Subcutaneous abdominal adipose tissue (tissue), 5 donors: ENCODE measurements around the gene OXLD1.
A peak's percentile ranks its signal among the peaks of the same experiment; 100 is the strongest.

Experiments used
- H3K27ac ChIP-seq: one replicate; pipeline ENCODE4 v1.7.0; 2013; ENCODE audit warnings: low read depth, mild to moderate bottlenecking, inconsistent platforms, low read length, moderate library complexity
- H3K27me3 ChIP-seq, 5 donors: one replicate each; pipeline ENCODE4 v1.7.0; 2013; ENCODE audit warnings: low read length in 5 of 5, inconsistent platforms in 1 of 5; ENCODE audit not compliant: control insufficient read depth in 5 of 5, insufficient read depth in 4 of 5
- H3K36me3 ChIP-seq, 5 donors: one replicate each; pipeline ENCODE4 v1.7.0; 2013; ENCODE audit warnings: low read length in 5 of 5; ENCODE audit not compliant: control insufficient read depth in 5 of 5, insufficient read depth in 5 of 5
- H3K4me1 ChIP-seq, 5 donors: one replicate each; pipeline ENCODE4 v1.7.0; 2013; ENCODE audit warnings: low read length in 5 of 5, mild to moderate bottlenecking in 3 of 5, moderate library complexity in 1 of 5; ENCODE audit not compliant: control insufficient read depth in 5 of 5, insufficient read depth in 5 of 5
- H3K4me3 ChIP-seq, 5 donors: one replicate each; pipeline ENCODE4 v1.7.0; 2013; ENCODE audit warnings: low read length in 5 of 5, low read depth in 1 of 5
- H3K9ac ChIP-seq, 5 donors: one replicate each; pipeline ENCODE4 v1.7.0; 2013; ENCODE audit warnings: low read length in 5 of 5, mild to moderate bottlenecking in 4 of 5, moderate library complexity in 3 of 5
- H3K9me3 ChIP-seq, 5 donors: one replicate each; pipeline ENCODE4 v1.7.0; 2013; ENCODE audit warnings: low read length in 5 of 5; ENCODE audit not compliant: control insufficient read depth in 5 of 5
- donor health status: healthy.
- donor health status: healthy.
- donor health status: healthy.
- donor health status: healthy.
- donor health status: healthy.

OXLD1 gene

DNA sequence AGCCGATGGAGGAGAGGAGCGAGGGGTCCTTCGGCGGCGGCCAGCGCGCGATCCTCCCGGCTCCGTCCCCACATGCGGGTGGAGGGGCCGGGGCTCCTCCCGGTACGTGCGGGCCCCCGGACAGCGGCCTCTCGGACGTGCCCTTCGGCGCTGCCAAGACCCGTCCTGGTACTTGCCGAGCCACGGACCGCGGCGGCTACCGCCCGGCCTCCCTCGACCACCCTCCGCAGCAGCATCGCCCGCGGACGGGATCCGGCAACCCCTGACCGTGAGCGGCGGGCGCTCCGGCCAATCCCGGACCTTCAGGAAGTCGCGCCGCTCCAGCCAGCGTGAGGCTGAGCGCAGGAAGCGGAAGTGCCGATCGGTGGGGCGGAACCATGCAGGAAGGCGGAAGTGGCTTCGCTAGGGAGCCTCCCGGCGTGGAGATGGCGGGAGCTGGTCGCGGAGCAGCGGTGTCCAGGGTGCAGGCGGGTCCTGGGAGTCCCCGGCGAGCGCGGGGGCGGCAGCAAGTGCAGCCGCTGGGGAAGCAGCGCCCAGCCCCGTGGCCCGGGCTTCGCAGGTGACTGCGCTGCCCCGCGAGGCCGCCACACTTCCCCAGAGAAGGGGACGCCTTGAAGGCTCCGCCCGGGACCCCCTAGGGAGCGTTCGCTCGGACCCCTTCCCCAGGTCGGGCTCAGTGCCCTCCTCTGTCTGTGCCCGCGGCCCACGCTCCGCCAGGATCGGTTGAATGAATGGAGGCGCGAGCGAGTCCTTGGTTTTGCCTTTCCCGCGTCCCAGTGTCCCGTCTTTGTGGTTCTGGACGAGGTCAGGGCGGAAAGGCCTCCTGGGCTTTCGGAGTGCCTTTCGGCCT is at the start of gene OXLD1, which contains the start of gene CCDC137:
TSS of gene OXLD1 (minus strand) at position 264 of the 850 bp plus-strand sequence. CDS start at position 236, 28 bp downstream.
TSS of gene CCDC137 (plus strand) at position 396 of the 850 bp plus-strand sequence. CDS start at position 426, 30 bp downstream.
- Histone ChIP-seq H3K9me3 (no peaks in the 10 kb centered on the region), H3K9ac (peak within 1 kb of the TSS; percentile 63 to 97 (median 91)), H3K4me1 (peaks cover 3 to 39% (median 33%) of the 10 kb centered on the region in 5 donors), H3K36me3 (peaks cover 0 to 34% (median 21%) of the 10 kb centered on the region in 5 donors), H3K4me3 (peak within 1 kb of the TSS; percentile 76 to 90 (median 86)), H3K27ac (peak within 1 kb of the TSS; percentile 81), H3K27me3 (no peaks in the 10 kb centered on the region)

DNA sequence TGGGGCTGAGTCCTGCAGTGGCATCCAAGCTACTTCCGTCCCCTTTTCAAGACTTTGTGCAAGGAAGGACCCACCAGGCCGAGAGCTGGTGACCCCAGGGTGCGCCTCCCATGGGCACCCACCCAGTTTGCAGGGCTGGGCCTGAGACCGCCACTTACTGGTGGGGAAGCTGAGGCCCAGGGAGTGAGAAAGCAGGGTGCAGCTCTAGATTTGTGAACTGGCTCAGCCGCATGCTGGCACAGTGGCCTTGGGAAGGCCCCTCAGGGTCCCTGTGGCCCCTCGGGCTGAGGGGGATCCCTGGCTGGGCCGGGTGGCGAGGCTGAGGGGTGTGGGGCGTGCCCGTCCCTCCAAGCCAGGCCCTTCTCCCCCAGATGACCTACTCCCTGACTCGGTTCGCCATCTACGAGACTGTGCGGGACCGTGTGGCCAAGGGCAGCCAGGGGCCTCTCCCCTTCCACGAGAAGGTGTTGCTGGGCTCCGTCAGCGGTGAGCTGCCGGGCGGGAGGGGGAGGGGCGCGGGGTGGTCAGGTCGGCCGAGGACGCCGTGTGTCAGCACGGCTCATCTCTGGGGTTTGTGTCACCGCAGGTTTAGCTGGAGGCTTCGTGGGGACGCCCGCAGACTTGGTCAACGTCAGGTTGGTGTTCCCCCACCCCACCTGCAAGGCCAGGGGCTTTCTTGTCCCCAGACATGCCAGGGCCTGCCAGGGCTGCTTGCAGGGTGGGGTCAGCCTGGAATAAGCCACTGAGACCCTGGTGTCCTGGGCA is 48.9 kb upstream of the OXLD1 start:
- peaks cover 7 to 49% (median 45%) of the 10 kb centered on the region in 5 donors for H3K4me1 ChIP-seq
- H3K27me3 ChIP-seq, result no peaks in the 10 kb centered on the region
- no peak overlapping the region for H3K27ac ChIP-seq
- no peaks in the 10 kb centered on the region for H3K9me3 ChIP-seq
- H3K4me3 ChIP-seq, result no peak overlapping the region
- H3K9ac ChIP-seq, result no peak overlapping the region
- peaks cover 0 to 36% (median 17%) of the 10 kb centered on the region in 5 donors for H3K36me3 ChIP-seq

GRCh38 chr17:81714412-81715106 is 48.2 kb upstream of the OXLD1 start:
- Histone ChIP-seq H3K4me3 (peak overlapping the region in 3 of 5 donors; percentile 7 to 61 (median 32)), H3K9ac (peak overlapping the region in 3 of 5 donors; percentile 26 to 78 (median 58)), H3K27me3 (no peaks in the 10 kb centered on the region), H3K27ac (peak overlapping the region; percentile 60), H3K36me3 (peaks cover 0 to 29% (median 13%) of the 10 kb centered on the region in 5 donors), H3K4me1 (peaks cover 7 to 53% (median 49%) of the 10 kb centered on the region in 5 donors), H3K9me3 (no peaks in the 10 kb centered on the region)

DNA sequence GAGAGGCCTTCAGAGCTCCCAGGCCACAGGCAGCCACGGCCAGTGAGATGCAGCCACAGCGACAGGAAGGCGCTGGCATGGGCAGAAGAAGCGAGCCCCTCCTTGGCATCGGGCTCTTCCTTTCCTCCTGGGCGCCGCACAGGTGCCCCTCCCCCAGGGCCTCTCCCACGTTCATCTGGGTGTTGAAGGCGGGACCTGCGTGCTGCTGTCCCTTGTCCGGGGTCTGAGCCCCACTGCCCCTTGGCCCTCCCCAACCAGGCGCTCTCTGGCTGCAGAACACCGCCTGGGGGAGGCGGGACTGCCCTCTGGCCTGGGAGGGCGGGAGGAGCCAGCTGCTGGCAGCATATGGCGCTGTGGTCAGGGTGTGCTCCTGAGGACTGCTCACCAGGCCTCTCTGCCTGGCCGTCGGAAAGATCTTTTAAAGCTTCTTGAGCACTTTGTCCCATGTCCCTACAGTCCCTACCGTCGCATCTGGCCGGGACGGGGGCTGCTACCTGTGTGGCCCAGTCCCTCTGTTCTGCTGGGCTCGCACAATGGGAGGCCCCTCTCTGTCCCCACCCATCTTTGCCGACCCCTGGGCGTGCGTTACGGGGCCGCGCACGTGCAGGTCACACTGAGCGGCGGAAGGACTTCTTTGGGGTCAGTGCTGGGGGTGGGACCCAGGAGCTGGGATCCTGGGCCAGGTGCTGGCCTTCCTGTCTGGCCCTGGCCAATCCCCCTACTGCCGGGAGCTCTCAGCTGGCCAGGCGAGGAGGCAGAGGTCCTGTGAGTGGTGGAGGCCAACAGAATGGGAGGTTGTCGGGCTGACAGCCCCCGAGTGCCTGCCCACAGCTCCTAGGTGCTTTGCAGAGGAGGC is 47.4 kb upstream of the OXLD1 start:
- Histone ChIP-seq H3K4me1 (peaks cover 7 to 53% (median 49%) of the 10 kb centered on the region in 5 donors), H3K36me3 (peaks cover 0 to 28% (median 13%) of the 10 kb centered on the region in 5 donors), H3K27me3 (no peaks in the 10 kb centered on the region), H3K4me3 (peak overlapping the region; percentile 61 to 81 (median 66)), H3K9me3 (no peaks in the 10 kb centered on the region), H3K27ac (peak overlapping the region; percentile 60), H3K9ac (peak overlapping the region in 3 of 5 donors; percentile 61 to 78 (median 64))

GRCh38 chr17:81713004-81713555 is 46.7 kb upstream of the OXLD1 start:
- peaks cover 0 to 25% (median 12%) of the 10 kb centered on the region in 5 donors for H3K36me3 ChIP-seq
- no peaks in the 10 kb centered on the region for H3K9me3 ChIP-seq
- H3K27ac ChIP-seq, result peak overlapping the region; percentile 37
- H3K9ac ChIP-seq, result peak overlapping the region in 4 of 5 donors; percentile 53 to 77 (median 62)
- H3K27me3 ChIP-seq, result no peaks in the 10 kb centered on the region
- H3K4me3 ChIP-seq, result peak overlapping the region; percentile 61 to 81 (median 66)
- peaks cover 7 to 53% (median 49%) of the 10 kb centered on the region in 5 donors for H3K4me1 ChIP-seq

DNA sequence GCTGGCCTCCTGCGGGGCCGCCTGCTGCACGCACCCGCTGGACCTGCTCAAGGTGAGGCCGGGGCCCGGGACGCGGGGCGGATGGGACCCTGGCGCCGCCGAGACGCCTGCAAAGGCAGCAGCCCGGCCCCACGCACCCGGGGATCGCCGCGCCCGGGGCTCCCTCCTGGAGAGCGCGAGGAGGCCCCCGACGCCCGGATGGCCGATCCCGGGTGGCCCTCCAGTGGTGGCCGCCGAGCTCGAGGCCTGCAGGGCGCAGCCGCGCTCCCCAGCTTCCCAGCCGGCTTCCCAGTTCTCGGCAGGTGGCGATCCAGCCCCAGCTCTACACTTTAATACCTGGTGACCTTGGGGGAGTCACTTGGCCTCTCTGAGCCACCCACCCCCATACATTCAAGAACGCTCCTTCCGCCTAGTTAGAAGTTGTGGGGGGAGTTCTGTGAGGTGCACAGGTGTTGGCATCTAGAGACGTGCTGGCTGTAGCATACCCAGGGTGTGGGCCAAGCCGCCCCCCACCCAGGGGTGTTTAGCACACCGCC is 46.1 kb upstream of the OXLD1 start:
- no peaks in the 10 kb centered on the region for H3K9me3 ChIP-seq
- peak overlapping the region; percentile 37 for H3K27ac ChIP-seq
- H3K36me3 ChIP-seq, result peaks cover 0 to 25% (median 9%) of the 10 kb centered on the region in 5 donors
- peak overlapping the region; percentile 61 to 81 (median 66) for H3K4me3 ChIP-seq
- H3K4me1 ChIP-seq, result peaks cover 7 to 57% (median 49%) of the 10 kb centered on the region in 5 donors
- H3K27me3 ChIP-seq, result no peaks in the 10 kb centered on the region
- H3K9ac ChIP-seq, result peak overlapping the region in 4 of 5 donors; percentile 53 to 77 (median 62)

- H3K27me3 ChIP-seq, result no peaks in the 10 kb centered on the region
- peaks cover 0 to 26% (median 11%) of the 10 kb centered on the region in 5 donors for H3K36me3 ChIP-seq
- H3K4me1 ChIP-seq, result peaks cover 7 to 58% (median 49%) of the 10 kb centered on the region in 5 donors
- no peaks in the 10 kb centered on the region for H3K9me3 ChIP-seq
- H3K27ac ChIP-seq, result peak within 1 kb of the TSS; percentile 37
- H3K4me3 ChIP-seq, result peak within 1 kb of the TSS; percentile 63 to 81 (median 66)
- peak within 1 kb of the TSS in 4 of 5 donors; percentile 53 to 77 (median 62) for H3K9ac ChIP-seq
These were observed 45.5 kb upstream of the OXLD1 start, which contains the start of gene SLC25A10 for GRCh38 chr17:81711814-81712467. Gene SLC25A10 (plus strand): TSS chr17:81712284. CDS start chr17:81712427, 143 bp downstream.
